Neural progenitor cell (in vitro differentiated cells): ENCODE results near the gene TENM3. TPM values are rescaled to one million over a fixed set of nuclear protein-coding genes. Genes with fewer than 3 reads are reported as not detected.
A peak's percentile ranks its signal among the peaks of the same experiment; 100 is the strongest.

Experiments used
- DNase-seq: peaks from one replicate; pipeline ENCODE4 v3.0.0-alpha.2; 2016; ENCODE audit warnings: low spot score
- H2AFZ ChIP-seq: fragments of 200-600 bp; sonication (generic); replicated peaks from 2 replicates; pipeline ENCODE4 v1.6.1; 2016; ENCODE audit warnings: antibody characterized with exemption
- H3F3A ChIP-seq: fragments of 200-600 bp; sonication (generic); 2 replicates; pipeline ENCODE4 v1.6.1; 2016; ENCODE audit warnings: antibody characterized with exemption, low read depth
- H3K27ac ChIP-seq: fragments of 200-600 bp; sonication (generic); 2 replicates; pipeline ENCODE4 v1.5.1; 2016; ENCODE audit warnings: mild to moderate bottlenecking
- H3K27me3 ChIP-seq: fragments of 200-600 bp; sonication (generic); 2 replicates; pipeline ENCODE4 v1.6.1; 2016; ENCODE audit warnings: mild to moderate bottlenecking, moderate library complexity
- H3K36me3 ChIP-seq: fragments of 200-600 bp; sonication (generic); 2 replicates; pipeline ENCODE4 v1.5.1; 2016
- H3K4me1 ChIP-seq: fragments of 200-600 bp; sonication (generic); 2 replicates; pipeline ENCODE4 v1.6.1; 2016; ENCODE audit warnings: mixed run types
- H3K4me2 ChIP-seq: fragments of 200-600 bp; sonication (generic); 2 replicates; pipeline ENCODE4 v1.6.1; 2016
- H3K4me3 ChIP-seq: fragments of 200-600 bp; sonication (generic); 2 replicates; pipeline ENCODE4 v1.5.1; 2016
- H3K79me2 ChIP-seq: fragments of 200-600 bp; sonication (generic); 2 replicates; pipeline ENCODE4 v1.6.1; 2016; ENCODE audit warnings: low read depth
- H3K9ac ChIP-seq: fragments of 200-600 bp; sonication (generic); 2 replicates; pipeline ENCODE4 v1.6.1; 2016
- H3K9me3 ChIP-seq: fragments of 200-600 bp; sonication (generic); 2 replicates; pipeline ENCODE4 v1.5.1; 2016; ENCODE audit warnings: low read depth
- H4K20me1 ChIP-seq: fragments of 200-600 bp; sonication (generic); 2 replicates; pipeline ENCODE4 v1.6.1; 2016; ENCODE audit warnings: low read depth
- H3K27ac Mint-ChIP-seq: 3 replicates; pipeline ENCODE4 v1.8.0; 2021; ENCODE audit warnings: mixed read lengths
- H3K27me3 Mint-ChIP-seq: 2 replicates; pipeline ENCODE4 v1.8.0; 2022; ENCODE audit warnings: low read depth, mild to moderate bottlenecking, inconsistent platforms, moderate library complexity, mixed read lengths; ENCODE audit not compliant: insufficient read depth
- H3K36me3 Mint-ChIP-seq: 3 replicates; pipeline ENCODE4 v1.8.0; 2021; ENCODE audit warnings: mixed read lengths
- H3K4me1 Mint-ChIP-seq: 3 replicates; pipeline ENCODE4 v1.8.0; 2021; ENCODE audit warnings: mixed read lengths
- H3K4me3 Mint-ChIP-seq: 3 replicates; pipeline ENCODE4 v1.8.0; 2021; ENCODE audit warnings: mild to moderate bottlenecking, moderate library complexity, mixed read lengths
- H3K9me3 Mint-ChIP-seq: 3 replicates; pipeline ENCODE4 v1.8.0; 2020; ENCODE audit warnings: mixed read lengths
- CTCF ChIP-seq: fragments of 200-600 bp; sonication (generic); IDR thresholded peaks from 2 replicates; pipeline ENCODE4 v1.5.1; 2017; ENCODE audit warnings: antibody characterized with exemption, mild to moderate bottlenecking
- EZH2 ChIP-seq: fragments of 200-600 bp; sonication (generic); IDR thresholded peaks from 2 replicates; pipeline ENCODE4 v1.6.1; 2017; ENCODE audit warnings: antibody characterized with exemption, mild to moderate bottlenecking, moderate library complexity
- EZH2phosphoT487 ChIP-seq: fragments of 200-600 bp; sonication (generic); IDR thresholded peaks from 2 replicates; pipeline ENCODE4 v1.6.1; 2017; ENCODE audit warnings: antibody characterized with exemption
- total RNA-seq: library from RNA; depleted of rRNA; stranded (reverse); fragments of >200 nt; gene quantifications from 2 replicates; pipeline ENCODE4 v1.2.3, GENCODE V29; 2015; ENCODE audit warnings: low replicate concordance

Gene TENM3
- total RNA-seq, 1 donor from 2014 or later, result 78.7 TPM

- Mint-ChIP-seq H3K36me3 (peaks cover 70% of the 10 kb centered on the region), H3K4me1 (peaks cover 8% of the 10 kb centered on the region)
Observed at GRCh38 chr4:182325848-182326255, 82.7 kb downstream of the TENM3 start.

GRCh38 chr4:182328505-182328904 lies 85.3 kb downstream of the TENM3 start:
- no peaks in the 10 kb centered on the region for H3K79me2 ChIP-seq
- H3K27ac Mint-ChIP-seq, result no peak overlapping the region
- peaks cover 14% of the 10 kb centered on the region for H3K9me3 Mint-ChIP-seq
- H3K9ac ChIP-seq, result no peak overlapping the region
- H3K4me3 Mint-ChIP-seq, result no peak overlapping the region
- H3K9me3 ChIP-seq, result no peaks in the 10 kb centered on the region
- H3K4me3 ChIP-seq, result no peak overlapping the region
- H3F3A ChIP-seq, result peaks cover 12% of the 10 kb centered on the region
- no peaks in the 10 kb centered on the region for H3K36me3 ChIP-seq
- no peak overlapping the region for H2AFZ ChIP-seq
- H3K27me3 ChIP-seq, result no peaks in the 10 kb centered on the region
- no peak overlapping the region for H3K4me2 ChIP-seq
- no peaks in the 10 kb centered on the region for H3K27me3 Mint-ChIP-seq
- H3K36me3 Mint-ChIP-seq, result peaks cover 62% of the 10 kb centered on the region
- H3K4me1 Mint-ChIP-seq, result peaks cover 8% of the 10 kb centered on the region
- DNase-seq, result no peak
- peaks cover 21% of the 10 kb centered on the region for H3K4me1 ChIP-seq
- H4K20me1 ChIP-seq, result no peaks in the 10 kb centered on the region
- TF ChIP-seq CTCF (no peak), EZH2phosphoT487 (no peak), EZH2 (no peak)
- no peak overlapping the region for H3K27ac ChIP-seq

More at GRCh38 chr4:182325848-182326255, 82.7 kb downstream of the TENM3 start:
- no peaks in the 10 kb centered on the region for H3K9me3 ChIP-seq
- Mint-ChIP-seq H3K9me3 (peaks cover 12% of the 10 kb centered on the region), H3K27me3 (no peaks in the 10 kb centered on the region), H3K4me3 (no peak overlapping the region), H3K27ac (peak overlapping the region; percentile 70)
- peaks cover 13% of the 10 kb centered on the region for H3F3A ChIP-seq
- no peak overlapping the region for H3K9ac ChIP-seq
- no peaks in the 10 kb centered on the region for H4K20me1 ChIP-seq
- no peak overlapping the region for H3K27ac ChIP-seq
- TF ChIP-seq EZH2phosphoT487 (no peak), CTCF (no peak), EZH2 (no peak)
- H3K79me2 ChIP-seq, result no peaks in the 10 kb centered on the region
- no peaks in the 10 kb centered on the region for H3K36me3 ChIP-seq
- H3K4me2 ChIP-seq, result no peak overlapping the region
- peaks cover 21% of the 10 kb centered on the region for H3K4me1 ChIP-seq
- no peaks in the 10 kb centered on the region for H3K27me3 ChIP-seq
- H2AFZ ChIP-seq, result no peak overlapping the region
- no peak for DNase-seq
- no peak overlapping the region for H3K4me3 ChIP-seq

- H3K36me3 Mint-ChIP-seq, result peaks cover 43% of the 10 kb centered on the region
- no peaks in the 10 kb centered on the region for H3K27me3 Mint-ChIP-seq
- H3K27me3 ChIP-seq, result no peaks in the 10 kb centered on the region
- no peak for DNase-seq
- no peaks in the 10 kb centered on the region for H3K9me3 ChIP-seq
- peaks cover 15% of the 10 kb centered on the region for H3K9me3 Mint-ChIP-seq
- no peaks in the 10 kb centered on the region for H3K79me2 ChIP-seq
- no peak overlapping the region for H3K4me3 ChIP-seq
- H3K27ac ChIP-seq, result no peak overlapping the region
- TF ChIP-seq CTCF (no peak), EZH2phosphoT487 (no peak), EZH2 (no peak)
- no peak overlapping the region for H2AFZ ChIP-seq
- no peak overlapping the region for H3K4me2 ChIP-seq
- H3F3A ChIP-seq, result peaks cover 21% of the 10 kb centered on the region
- peaks cover 14% of the 10 kb centered on the region for H4K20me1 ChIP-seq
- peaks cover 4% of the 10 kb centered on the region for H3K4me1 Mint-ChIP-seq
- no peak overlapping the region for H3K9ac ChIP-seq
- no peaks in the 10 kb centered on the region for H3K36me3 ChIP-seq
- no peak overlapping the region for H3K27ac Mint-ChIP-seq
- H3K4me3 Mint-ChIP-seq, result no peak overlapping the region
- H3K4me1 ChIP-seq, result peaks cover 15% of the 10 kb centered on the region
Observed at GRCh38 chr4:182337366-182337765, 94.2 kb downstream of the TENM3 start.
